Activated CD8-positive, alpha-beta memory T cell treated with anti-CD3 and anti-CD28 coated beads for 1 hour (primary cell): ENCODE results near the gene C22orf31.
A peak's percentile ranks its signal among the peaks of the same experiment; 100 is the strongest.

Experiments
- DNase-seq, 2 donors: peaks; one replicate each; pipeline ENCODE4 v3.0.0-alpha.2; 2020; ENCODE audit warnings: low read depth in 1 of 2; ENCODE audit errors: extremely low read depth in 1 of 2

C22orf31 gene

GRCh38 chr22:29081517-29082236 lies 20.0 kb upstream of the C22orf31 start:
- no peak for DNase-seq

DNA sequence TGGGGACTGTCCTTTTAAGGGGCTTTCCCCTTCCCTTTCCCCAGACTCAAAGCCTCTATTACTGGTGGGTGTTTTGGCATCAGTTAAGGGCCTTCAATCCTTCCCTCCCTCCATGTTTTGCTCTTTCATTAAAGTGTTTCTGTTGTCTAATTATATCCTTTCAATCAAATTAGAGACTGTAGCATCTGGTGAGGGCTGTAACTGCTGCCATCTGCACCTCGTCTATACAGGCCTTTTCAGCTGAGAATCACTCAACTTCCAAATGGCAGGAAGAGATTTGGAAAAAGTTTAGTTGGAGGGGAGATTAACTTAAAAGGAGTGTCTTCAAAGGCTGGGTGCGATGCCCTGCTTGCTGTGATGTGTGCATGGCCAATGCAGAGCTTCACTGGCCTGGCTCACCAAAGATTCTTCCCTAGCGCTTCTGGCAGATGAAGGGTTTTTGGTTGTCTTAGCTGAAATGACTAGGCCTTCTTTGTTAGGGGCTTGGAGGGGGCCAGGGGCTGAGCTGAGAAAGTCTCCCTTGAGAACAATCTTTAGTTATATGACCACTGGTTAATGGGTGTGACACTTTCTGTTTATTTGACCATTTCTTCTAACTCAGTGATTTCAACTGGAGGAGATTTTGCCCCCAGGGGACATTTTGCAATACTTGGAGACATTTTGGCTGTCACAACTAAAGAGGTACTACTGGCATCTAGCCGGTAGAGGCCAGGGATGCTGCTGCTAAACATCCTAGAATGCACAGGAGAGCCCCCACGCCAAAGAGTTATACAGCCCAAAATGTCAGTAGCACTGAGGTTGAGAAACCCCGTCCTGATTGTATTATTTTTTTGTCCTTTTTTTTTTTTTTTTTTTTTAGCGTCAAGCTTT lies 18.7 kb upstream of the C22orf31 start:
- no peak for DNase-seq

DNA sequence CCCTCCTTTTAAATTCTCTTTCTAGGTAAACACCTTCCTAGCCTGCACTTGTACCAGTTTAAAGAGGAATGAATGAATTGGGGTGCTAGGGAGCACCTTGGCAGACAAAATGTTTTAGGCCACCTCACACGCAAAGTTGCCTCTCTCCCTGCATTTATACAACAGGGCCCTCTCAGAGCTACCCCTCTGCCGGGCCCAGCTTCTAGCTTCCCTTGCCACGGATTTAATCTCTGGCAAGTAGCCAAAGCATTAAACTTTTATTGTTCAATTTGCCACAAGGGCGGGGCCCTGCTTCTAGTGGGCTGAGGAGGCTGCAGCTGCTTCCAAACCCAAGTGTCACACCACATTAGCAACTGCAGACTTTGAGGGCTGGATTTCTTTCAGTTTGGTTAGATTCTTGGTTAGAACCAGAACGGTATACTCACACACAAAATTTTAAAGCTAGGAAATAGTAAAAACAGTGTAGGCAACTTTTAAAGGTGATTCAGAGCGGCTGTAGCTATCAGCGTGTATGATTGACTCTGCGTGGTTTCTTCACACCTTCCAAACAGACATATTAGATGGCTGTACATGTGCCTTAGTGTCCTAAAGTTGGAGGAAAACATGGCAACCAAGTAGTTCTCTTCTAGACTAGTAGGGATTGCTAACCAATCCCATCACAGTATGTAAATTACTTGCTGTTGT lies 17.7 kb upstream of the C22orf31 start:
- no peak for DNase-seq

DNA sequence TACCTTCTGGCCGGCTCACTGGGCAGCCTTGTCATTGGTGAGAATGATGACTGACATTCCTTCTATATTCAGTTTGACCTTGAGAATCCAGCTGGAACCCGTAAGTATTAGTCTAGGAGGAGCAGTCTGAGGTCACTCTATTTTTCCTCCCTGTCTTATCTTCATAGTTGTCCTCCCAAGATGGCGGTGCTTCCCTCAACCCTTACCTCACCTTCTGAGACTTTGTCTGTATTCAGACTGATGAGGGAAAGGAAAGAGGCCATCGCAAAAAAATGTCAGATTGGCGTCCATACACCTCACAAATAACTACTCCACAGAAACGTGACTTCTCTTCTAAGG lies 17.2 kb upstream of the C22orf31 start:
- DNase-seq, result no peak

- DNase-seq, result no peak
Observed at GRCh38 chr22:29078036-29078868, 16.6 kb upstream of the C22orf31 start.

- DNase-seq, result no peak
Observed at GRCh38 chr22:29074276-29074772, 12.7 kb upstream of the C22orf31 start.

GRCh38 chr22:29073618-29074275 lies 12.1 kb upstream of the C22orf31 start:
- no peak for DNase-seq

DNA sequence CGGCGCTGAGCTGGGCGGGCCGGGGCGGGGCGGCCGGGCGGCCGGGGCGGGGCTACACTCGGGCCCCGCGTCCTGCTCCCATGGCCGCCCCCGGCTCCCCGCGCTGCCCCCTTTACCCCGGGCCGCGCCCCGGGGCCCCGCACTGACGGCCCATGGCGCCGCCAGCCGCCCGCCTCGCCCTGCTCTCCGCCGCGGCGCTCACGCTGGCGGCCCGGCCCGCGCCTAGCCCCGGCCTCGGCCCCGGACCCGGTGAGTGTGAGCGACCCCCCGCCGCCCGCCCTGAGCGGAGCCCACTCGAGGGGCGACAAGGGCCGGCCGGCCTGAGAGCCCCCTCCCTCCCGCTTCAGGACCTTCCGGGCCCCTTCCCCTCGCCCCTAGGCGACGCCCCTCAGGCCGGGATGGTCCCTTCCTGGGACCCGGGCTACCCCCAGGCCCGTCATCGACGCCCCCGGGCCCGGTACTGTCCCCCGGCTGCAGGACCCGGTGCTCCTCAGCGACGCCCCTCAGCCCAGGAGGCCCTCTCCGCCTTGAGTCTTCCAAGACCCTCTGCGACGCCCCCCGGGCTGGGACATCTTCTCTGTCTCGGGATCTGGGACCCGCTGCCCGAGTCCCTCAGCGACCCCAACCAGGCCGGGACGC lies 11.5 kb upstream of the C22orf31 start, which contains the start of gene KREMEN1:
KREMEN1 (plus strand) TSS at position 57 of the 639 bp plus-strand sequence; CDS start at position 153, 96 bp downstream.
- DNase-seq, result no peak

- peak; percentile 47 to 68 for DNase-seq
Observed at GRCh38 chr22:29072193-29072978, 10.8 kb upstream of the C22orf31 start.

GRCh38 chr22:29071261-29072045 lies 9.8 kb upstream of the C22orf31 start:
- peak in 1 of 2 donors; percentile 11 for DNase-seq

- no peak for DNase-seq
Observed at GRCh38 chr22:29070490-29070889, 8.9 kb upstream of the C22orf31 start.

GRCh38 chr22:29069463-29069862 lies 7.8 kb upstream of the C22orf31 start:
- DNase-seq, result no peak

GRCh38 chr22:29065468-29066190 lies 4.0 kb upstream of the C22orf31 start:
- no peak for DNase-seq

DNA sequence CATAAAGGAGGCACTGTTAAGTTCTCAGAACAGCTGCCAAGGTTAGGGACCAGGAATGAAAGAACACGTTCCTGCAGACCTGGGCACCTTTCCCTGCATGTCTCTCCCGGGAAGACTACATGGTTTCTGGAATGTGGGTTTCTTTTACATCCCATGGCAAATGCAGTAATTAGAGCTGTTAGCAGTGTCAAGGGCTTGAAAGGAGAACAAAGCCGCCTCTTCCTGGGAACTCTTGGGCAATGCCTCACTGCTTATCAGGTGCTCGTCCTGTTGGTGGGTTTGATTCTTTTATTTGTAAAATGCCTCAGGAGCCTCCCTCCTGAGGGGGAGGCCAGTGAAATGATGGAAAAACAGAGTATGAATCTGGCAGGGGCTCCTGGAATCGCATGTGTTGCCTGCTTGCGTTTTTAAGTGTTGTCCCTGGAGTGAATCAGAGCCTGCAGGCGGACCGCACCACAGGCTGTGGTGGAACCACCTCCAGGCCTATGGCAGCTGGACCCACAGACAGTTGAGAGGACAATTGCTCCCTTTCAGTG lies 723 bp upstream of the C22orf31 start:
- no peak for DNase-seq

DNA sequence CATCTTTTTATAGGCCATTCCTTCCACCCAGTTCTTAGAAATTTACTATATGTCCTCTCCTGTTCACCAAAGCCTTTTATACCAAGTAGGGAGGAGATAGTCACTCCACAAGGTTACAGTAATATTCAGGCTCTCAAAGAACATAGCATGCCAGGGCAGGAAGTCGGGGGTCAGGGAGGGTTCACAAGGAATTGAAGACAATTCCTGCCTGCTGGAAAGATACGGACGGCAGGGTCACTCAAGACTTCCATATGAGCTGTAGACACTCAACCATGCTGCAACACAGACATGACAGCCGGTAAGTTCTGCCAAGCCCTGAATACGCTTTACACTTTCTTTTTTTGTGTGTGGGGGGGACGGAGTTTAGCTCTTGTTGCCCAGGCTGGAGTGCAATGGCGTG lies 700 bp downstream of the C22orf31 start:
- no peak for DNase-seq

- DNase-seq, result no peak
Observed at GRCh38 chr22:29060251-29060869, 1.3 kb downstream of the C22orf31 start.

DNA sequence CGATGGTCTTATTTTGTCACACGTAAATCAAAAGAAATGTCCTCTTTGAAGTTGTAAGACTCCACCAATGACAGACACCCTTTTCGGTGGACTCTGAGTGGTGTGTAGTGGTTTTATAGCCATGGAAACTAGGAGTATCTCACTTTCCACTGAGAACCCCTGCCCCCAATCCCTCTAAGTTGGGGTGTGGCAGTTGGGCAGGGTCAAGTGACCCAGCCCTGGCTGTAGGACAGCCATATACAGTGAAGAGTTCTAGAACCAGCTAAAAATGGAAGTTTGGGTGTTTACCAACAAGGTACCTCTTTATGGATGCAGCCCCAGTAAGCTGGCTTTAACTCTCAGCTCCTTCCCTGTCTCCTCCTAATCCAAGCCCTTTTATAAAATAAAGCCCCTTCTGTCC lies 5.2 kb downstream of the C22orf31 start:
- DNase-seq, result no peak
